H1 (cell line): ENCODE measurements around the gene CD164L2. TPM values are rescaled to one million over a fixed set of nuclear protein-coding genes. Genes with fewer than 3 reads are reported as not detected.

Experiments
- CEBPB ChIP-seq: IDR thresholded peaks from 2 replicates; pipeline ENCODE4 v1.6.1; 2012; ENCODE audit warnings: low read depth, low read length
- CHD7 ChIP-seq: fragments of 300-600 bp; sonication (generic); IDR thresholded peaks from 2 replicates; pipeline ENCODE4 v1.7.1; 2012; ENCODE audit warnings: low read length, moderate library complexity, mild to moderate bottlenecking, inconsistent platforms; ENCODE audit not compliant: insufficient replicate concordance
- CREB1 ChIP-seq: IDR thresholded peaks from 2 replicates; pipeline ENCODE4 v1.6.1; 2012; ENCODE audit warnings: inconsistent platforms
- EGR1 ChIP-seq: IDR thresholded peaks from 2 replicates; pipeline ENCODE4 v1.6.1; 2011; ENCODE audit warnings: low read depth, low read length, borderline replicate concordance
- EZH2 ChIP-seq: fragments of 200-600 bp; sonication (generic); IDR thresholded peaks from 2 replicates; pipeline ENCODE4 v1.7.1; 2012; ENCODE audit warnings: low read depth, mild to moderate bottlenecking, moderate library complexity, low read length, inconsistent platforms; ENCODE audit not compliant: severe bottlenecking
- FOSL1 ChIP-seq: IDR thresholded peaks from 2 replicates; pipeline ENCODE4 v1.6.1; 2011; ENCODE audit warnings: mild to moderate bottlenecking, low read depth, low read length, moderate library complexity; ENCODE audit not compliant: insufficient read depth
- JUND ChIP-seq: IDR thresholded peaks from 2 replicates; pipeline ENCODE4 v1.6.1; 2011; ENCODE audit warnings: mild to moderate bottlenecking, improper control_type of control experiment, low read length
- PHF8 ChIP-seq: fragments of 200-600 bp; sonication (generic); conservative IDR thresholded peaks from 2 replicates; pipeline ENCODE4 v1.7.1; 2012; ENCODE audit warnings: low read depth, mild to moderate bottlenecking, inconsistent platforms, low read length, moderate library complexity
- RXRA ChIP-seq: IDR thresholded peaks from 2 replicates; pipeline ENCODE4 v1.6.1; 2011; ENCODE audit warnings: low read depth, mild to moderate bottlenecking, low read length, moderate library complexity; ENCODE audit not compliant: insufficient read depth
- SIN3A ChIP-seq, 2 experiments: IDR thresholded peaks in 1 of 2; conservative IDR thresholded peaks in 1 of 2; 2 replicates each; pipeline ENCODE4 v1.6.1; 2011 to 2012; ENCODE audit warnings: low read length in 2 of 2, improper control_type of control experiment in 1 of 2, low read depth in 1 of 2, mild to moderate bottlenecking in 1 of 2
- SUZ12 ChIP-seq: fragments of 200-600 bp; sonication (generic); IDR thresholded peaks from 2 replicates; pipeline ENCODE4 v1.6.1; 2012; ENCODE audit warnings: mild to moderate bottlenecking, inconsistent platforms, low read length, moderate library complexity, mixed read lengths
- TBP ChIP-seq: IDR thresholded peaks from 2 replicates; pipeline ENCODE4 v1.6.1; 2011; ENCODE audit warnings: low read depth, low read length, improper control_type of control experiment
- ZNF274 ChIP-seq: IDR thresholded peaks from 2 replicates; pipeline ENCODE4 v1.7.0; 2012; ENCODE audit warnings: low read length, borderline replicate concordance; ENCODE audit errors: extremely low read depth
- polyA plus RNA-seq, 7 experiments: library from polyadenylated mRNA; depleted of rRNA in 3 of 7; stranded (reverse) in 5 of 7; unstranded in 2 of 7; fragments of >200 nt in 5 of 7; fragments of 200-250 nt in 2 of 7; gene quantifications; 1 replicate in 5 of 7; 2 replicates in 1 of 7; 4 replicates in 1 of 7; pipeline versions ENCODE4 v1.2.1 to v1.2.3, GENCODE V29; 2011 to 2013; ENCODE audit warnings: missing spikeins in 2 of 7, mixed read lengths in 2 of 7
- total RNA-seq: library from RNA; stranded (reverse); fragmentation: NEBNext Ultra II Directional; extraction: Animal tissue kit (Norgen Biotek cat#: 25700); gene quantifications from 2 replicates; pipeline ENCODE4 v1.2.1, GENCODE V29; 2021

The CD164L2 gene
- total and polyA plus RNA-seq, 2 of the 8 experiments (the other 6 are each of a cell fraction or from before 2014, with no cell fraction given), result 3.3 TPM

GRCh38 chr1:27397749-27398148 is 14.6 kb upstream of the CD164L2 start (continued):
- TF ChIP-seq RXRA, result no peak
- no peak for TF ChIP-seq CHD7
- TF ChIP-seq TBP, result no peak
- no peak for TF ChIP-seq SUZ12
- TF ChIP-seq JUND, result no peak
- TF ChIP-seq PHF8, result no peak
- TF ChIP-seq SIN3A (conservative IDR thresholded peaks at IDR 0.05 in 1 of 2, IDR thresholded peaks at IDR 0.05 in 1 of 2; ENCODE audit: low read depth in 1 of 2, low read length in 2 of 2), result no peak
- no peak for TF ChIP-seq FOSL1
- TF ChIP-seq CREB1, result no peak
- TF ChIP-seq CEBPB, result no peak
- no peak for TF ChIP-seq EGR1
- no peak for TF ChIP-seq ZNF274
- no peak for TF ChIP-seq EZH2
